Measurements from ENCODE around the gene MYOC. TPM values are rescaled to one million over a fixed set of nuclear protein-coding genes. Genes with fewer than 3 reads are reported as not detected.
"Not testable (repeated sequence)": the region's sequence is repeated elsewhere in the genome, so short reads cannot be mapped to it uniquely, and the experiment has no call there.

The MYOC gene
- total and polyA plus RNA-seq, 2 donors (not counting 3 experiments of a cell fraction or from before 2014, with no cell fraction given): not detected

GRCh38 chr1:171606402-171606941 is 46.0 kb downstream of the MYOC start:
- TF ChIP-seq JUN (IDR thresholded peaks at IDR 0.05; ENCODE audit: borderline replicate concordance, insufficient read depth, insufficient read length, low read depth) (no peak), FOS (IDR thresholded peaks at IDR 0.05; ENCODE audit: borderline replicate concordance, insufficient read depth, low read length) (no peak), CTCF (IDR thresholded peaks at IDR 0.05; ENCODE audit: extremely low read depth in 1 of 2, insufficient read depth in 1 of 2, low read depth in 1 of 2, low read length in 2 of 2) (no peak), MYC (IDR thresholded peaks at IDR 0.05; ENCODE audit: low read depth, low read length) (no peak), POLR2A (IDR thresholded peaks at IDR 0.05; ENCODE audit: low read depth, low read length) (no peak), POLR2AphosphoS5 (IDR thresholded peaks at IDR 0.05; ENCODE audit: insufficient read depth, low read depth, low read length) (no peak), EZH2 (IDR thresholded peaks at IDR 0.05; ENCODE audit: borderline replicate concordance, low read depth, low read length, severe bottlenecking) (no peak), MAX (IDR thresholded peaks at IDR 0.05; ENCODE audit: insufficient read depth, insufficient read length) (no peak), GATA2 (IDR thresholded peaks at IDR 0.05; ENCODE audit: insufficient read depth, insufficient read length, low read depth, low read length) (no peak)
- H3K27me3 ChIP-seq (ENCODE audit: control insufficient read depth in 2 of 2, insufficient read depth in 2 of 2, low read length in 2 of 2): no peaks in the 10 kb centered on the region
- dilution Hi-C loops (cut with MboI; ENCODE audit: extremely low pct_ligation_motif_present, low sequenced_read_pairs) (no loop called here), intact Hi-C loops (cut with micrococcal nuclease) (no loop called here)
- H3K27ac ChIP-seq (ENCODE audit: insufficient read depth, low read depth, low read length): no peak overlapping the region
- no peak overlapping the region for H3K4me3 ChIP-seq (replicated peaks in 1 of 3; ENCODE audit: insufficient read depth in 1 of 3, low read depth in 1 of 3, low read length in 3 of 3)
- BruUV-seq (replicated peaks): no TSS peak
- FAIRE-seq (no peak), DNase-seq (ENCODE audit: low read depth, low spot score) (no peak)
- ChIA-PET CTCF (no interaction called here), POLR2A (no interaction called here)
- H3K9ac ChIP-seq (replicated peaks; ENCODE audit: extremely low read depth, insufficient read depth, low read length): no peak overlapping the region
- H3K36me3 ChIP-seq (ENCODE audit: control insufficient read depth in 2 of 2, extremely low read depth in 1 of 2, insufficient read depth in 2 of 2, low read length in 2 of 2): no peaks in the 10 kb centered on the region
- H4K20me1 ChIP-seq (replicated peaks; ENCODE audit: control insufficient read depth, extremely low read depth, insufficient read depth, low read length): no peaks in the 10 kb centered on the region
- no peaks in the 10 kb centered on the region for H3K79me2 ChIP-seq (ENCODE audit: control insufficient read depth, insufficient read depth, low read length)
- H3K4me1 ChIP-seq (ENCODE audit: control insufficient read depth, extremely low read depth, insufficient read depth, low read length): no peaks in the 10 kb centered on the region
- no peak overlapping the region for H2AFZ ChIP-seq (ENCODE audit: low read depth, low read length)
- H3K9me3 ChIP-seq (replicated peaks; ENCODE audit: control insufficient read depth, insufficient read depth, low read length): no peaks in the 10 kb centered on the region
- H3K9me1 ChIP-seq (replicated peaks; ENCODE audit: control insufficient read depth, extremely low read depth, insufficient read depth, low read length): no peaks in the 10 kb centered on the region
- H3K4me2 ChIP-seq (ENCODE audit: insufficient read depth, low read length): no peak overlapping the region

- FAIRE-seq, POLR2A ChIA-PET: not testable (repeated sequence)
Measured at GRCh38 chr1:171603042-171603441, 49.4 kb downstream of the MYOC start.

More at GRCh38 chr1:171603042-171603441, 49.4 kb downstream of the MYOC start:
- BruUV-seq (replicated peaks); H3K27me3 ChIP-seq (ENCODE audit: control insufficient read depth in 2 of 2, insufficient read depth in 2 of 2, low read length in 2 of 2); H3K27ac ChIP-seq (ENCODE audit: insufficient read depth, low read depth, low read length); H3K79me2 ChIP-seq (ENCODE audit: control insufficient read depth, insufficient read depth, low read length); H3K9me1 ChIP-seq (replicated peaks; ENCODE audit: control insufficient read depth, extremely low read depth, insufficient read depth, low read length); H3K4me2 ChIP-seq (ENCODE audit: insufficient read depth, low read length); H3K9ac ChIP-seq (replicated peaks; ENCODE audit: extremely low read depth, insufficient read depth, low read length); H3K4me3 ChIP-seq (replicated peaks in 1 of 3; ENCODE audit: insufficient read depth in 1 of 3, low read depth in 1 of 3, low read length in 3 of 3); H3K36me3 ChIP-seq (ENCODE audit: control insufficient read depth in 2 of 2, extremely low read depth in 1 of 2, insufficient read depth in 2 of 2, low read length in 2 of 2); H4K20me1 ChIP-seq (replicated peaks; ENCODE audit: control insufficient read depth, extremely low read depth, insufficient read depth, low read length); H3K9me3 ChIP-seq (replicated peaks; ENCODE audit: control insufficient read depth, insufficient read depth, low read length); dilution Hi-C loops (cut with MboI; ENCODE audit: extremely low pct_ligation_motif_present, low sequenced_read_pairs); intact Hi-C loops (cut with micrococcal nuclease); DNase-seq (ENCODE audit: low read depth, low spot score); H3K4me1 ChIP-seq (ENCODE audit: control insufficient read depth, extremely low read depth, insufficient read depth, low read length); H2AFZ ChIP-seq (ENCODE audit: low read depth, low read length): not testable (repeated sequence)
- CTCF ChIA-PET: interaction anchor here (0.6 kb wide), 1 partner anchor 381 kb away, joined by 3 read pairs; no protein-coding TSS in a partner anchor
